Measurements from ENCODE around the gene HNRNPH1.

The HNRNPH1 gene

GRCh38 chr5:179601871-179602625, 21.4 kb downstream of the HNRNPH1 start:
- no peak for DNase-seq

GRCh38 chr5:179599973-179600372, 23.5 kb downstream of the HNRNPH1 start:
- DNase-seq: no peak

- DNase-seq: no peak
These were observed 23.9 kb downstream of the HNRNPH1 start for GRCh38 chr5:179599566-179599965.

- DNase-seq: no peak
These were observed 24.4 kb downstream of the HNRNPH1 start for GRCh38 chr5:179599100-179599499.

GRCh38 chr5:179596421-179596820, 27.1 kb downstream of the HNRNPH1 start:
- no peak for DNase-seq

- DNase-seq: no peak
These were observed 27.6 kb downstream of the HNRNPH1 start for GRCh38 chr5:179595916-179596315.

GRCh38 chr5:179588166-179588565, 35.3 kb downstream of the HNRNPH1 start:
- no peak for DNase-seq

GRCh38 chr5:179585941-179586401, 37.5 kb downstream of the HNRNPH1 start:
- no peak for DNase-seq

- no peak for DNase-seq
These were observed 46.0 kb downstream of the HNRNPH1 start for GRCh38 chr5:179577286-179577960.

- no peak for DNase-seq
These were observed 51.1 kb downstream of the HNRNPH1 start for GRCh38 chr5:179572386-179572785.

GRCh38 chr5:179568721-179569120, 54.8 kb downstream of the HNRNPH1 start:
- no peak for DNase-seq

GRCh38 chr5:179564526-179564925, 58.9 kb downstream of the HNRNPH1 start:
- DNase-seq: no peak
